GM21619 (cell line): ENCODE measurements around the gene ARMCX1.
"Not testable (repeated sequence)": the region's sequence is repeated elsewhere in the genome, so short reads cannot be mapped to it uniquely, and the experiment has no call there.

Experiments used
- ATAC-seq: cut with Tn5 transposase; IDR thresholded peaks from one replicate; pipeline ENCODE4 v1.9.1; 2021; ENCODE audit not compliant: unreplicated experiment

The ARMCX1 gene

GRCh38 chrX:101550362-101550750 is at the start of gene ARMCX1:
ARMCX1 (plus strand) TSS chrX:101550547; CDS start chrX:101552931, 2,384 bp downstream.
- ATAC-seq = no peak

- not testable (repeated sequence) for ATAC-seq
Observed at GRCh38 chrX:101502929-101503328, 47.4 kb upstream of the ARMCX1 start.

- no peak for ATAC-seq
Observed at GRCh38 chrX:101507372-101507771, 43.0 kb upstream of the ARMCX1 start.

DNA sequence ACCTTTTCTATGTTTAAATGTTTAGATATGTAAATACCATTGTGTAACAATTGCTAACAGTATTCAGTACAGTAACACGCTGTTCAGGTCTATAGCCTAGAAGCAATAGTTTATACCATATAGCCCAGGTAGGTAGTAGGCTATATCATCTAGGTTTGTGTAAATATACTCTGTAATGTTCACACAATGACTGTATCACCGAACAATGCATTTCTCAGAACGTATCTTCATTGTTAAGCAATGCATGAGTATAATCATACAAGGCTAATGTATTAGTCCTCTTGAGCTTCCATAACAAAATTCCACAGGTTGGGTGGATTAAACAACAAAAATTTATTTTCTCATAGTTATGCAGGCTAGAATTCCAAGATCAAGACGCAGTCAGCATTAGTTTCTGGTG is 42.4 kb upstream of the ARMCX1 start:
- no peak for ATAC-seq

- ATAC-seq = no peak
Observed at GRCh38 chrX:101530944-101531343, 19.4 kb upstream of the ARMCX1 start.

DNA sequence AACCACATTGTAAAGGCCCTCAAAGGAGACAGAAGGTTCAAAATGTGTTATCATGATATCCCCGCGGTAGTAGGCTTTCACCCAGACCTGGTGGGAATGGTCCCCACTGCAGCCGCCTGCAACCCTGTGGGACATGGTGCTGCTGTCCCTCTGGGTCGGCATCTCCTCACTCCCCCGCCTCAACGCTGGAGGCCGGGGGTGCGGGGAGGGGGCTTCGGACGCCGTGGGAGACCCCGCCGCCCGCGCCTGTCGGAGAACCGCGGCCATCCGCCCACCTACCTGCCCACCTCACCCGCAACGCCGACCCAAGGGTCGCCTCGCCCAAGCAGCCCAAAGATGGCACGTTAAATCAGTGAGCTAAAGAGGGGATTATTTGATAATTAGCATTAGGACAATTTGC is 11.2 kb upstream of the ARMCX1 start:
- no peak for ATAC-seq

DNA sequence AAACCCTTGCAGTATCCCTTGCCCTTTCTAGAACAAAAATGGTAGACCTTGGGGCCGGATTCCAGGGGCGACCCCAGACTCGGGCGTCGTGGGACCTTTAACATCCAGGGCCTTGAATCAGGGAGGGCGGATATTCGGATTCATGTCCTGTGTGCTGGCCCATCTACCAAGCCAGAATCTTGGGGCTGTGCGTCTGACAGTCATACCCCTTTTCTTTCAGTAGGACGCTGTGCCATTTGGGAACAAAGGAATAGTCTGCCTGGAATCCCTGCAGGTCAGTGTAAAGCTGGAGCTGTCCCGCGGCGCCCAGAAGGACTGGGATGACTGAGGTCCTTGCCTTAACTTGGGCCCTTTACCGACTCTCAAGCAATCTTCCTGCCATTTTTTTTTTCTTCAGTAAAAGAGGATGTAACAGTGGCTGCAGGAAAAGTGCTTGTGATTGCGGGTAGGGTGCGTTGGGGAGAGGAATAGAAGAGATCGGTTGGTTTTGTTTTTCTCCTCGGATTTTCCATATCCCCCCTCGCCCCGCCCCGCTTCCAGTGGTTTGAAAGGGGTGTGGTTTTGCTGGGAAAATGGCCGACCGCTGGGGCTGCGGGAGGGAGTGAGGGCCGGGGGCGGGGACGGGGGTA is 518 bp downstream of the ARMCX1 start:
- ATAC-seq = no peak

- no peak for ATAC-seq
Observed at GRCh38 chrX:101551380-101551767, 1.0 kb downstream of the ARMCX1 start.

DNA sequence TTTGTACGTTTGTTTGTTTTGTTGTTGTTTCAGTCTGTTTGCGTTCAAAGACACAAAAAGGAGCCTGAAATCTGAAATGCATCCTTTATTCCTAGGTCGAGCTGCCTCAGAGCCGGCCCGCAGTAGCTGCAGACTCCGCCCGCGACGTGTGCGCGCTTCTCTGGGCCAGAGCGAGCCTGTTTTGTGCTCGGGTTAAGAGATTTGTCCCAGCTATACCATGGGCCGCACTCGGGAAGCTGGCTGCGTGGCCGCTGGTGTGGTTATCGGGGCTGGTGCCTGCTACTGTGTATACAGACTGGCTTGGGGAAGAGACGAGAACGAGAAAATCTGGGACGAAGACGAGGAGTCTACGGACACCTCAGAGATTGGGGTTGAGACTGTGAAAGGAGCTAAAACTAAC is 2.4 kb downstream of the ARMCX1 start:
- no peak for ATAC-seq

DNA sequence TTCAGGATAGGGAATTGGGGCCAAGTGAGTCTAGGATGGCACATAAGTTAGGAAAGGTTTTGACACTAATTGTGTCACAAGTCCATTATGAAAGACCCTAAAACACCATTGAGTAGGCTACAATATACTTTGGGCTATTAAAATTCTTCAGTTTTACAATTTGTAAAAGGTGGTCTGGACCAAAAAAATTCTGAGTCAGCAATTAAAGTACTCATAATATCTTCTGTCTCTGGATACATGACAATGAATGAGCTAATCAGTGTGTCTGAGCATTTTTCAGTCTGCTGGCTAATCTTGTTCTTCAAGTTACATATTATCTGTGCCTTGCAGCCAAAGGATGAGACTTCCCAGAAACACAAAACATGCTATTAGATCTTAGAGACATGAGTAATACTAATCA is 14.3 kb downstream of the ARMCX1 start:
- ATAC-seq = no peak

DNA sequence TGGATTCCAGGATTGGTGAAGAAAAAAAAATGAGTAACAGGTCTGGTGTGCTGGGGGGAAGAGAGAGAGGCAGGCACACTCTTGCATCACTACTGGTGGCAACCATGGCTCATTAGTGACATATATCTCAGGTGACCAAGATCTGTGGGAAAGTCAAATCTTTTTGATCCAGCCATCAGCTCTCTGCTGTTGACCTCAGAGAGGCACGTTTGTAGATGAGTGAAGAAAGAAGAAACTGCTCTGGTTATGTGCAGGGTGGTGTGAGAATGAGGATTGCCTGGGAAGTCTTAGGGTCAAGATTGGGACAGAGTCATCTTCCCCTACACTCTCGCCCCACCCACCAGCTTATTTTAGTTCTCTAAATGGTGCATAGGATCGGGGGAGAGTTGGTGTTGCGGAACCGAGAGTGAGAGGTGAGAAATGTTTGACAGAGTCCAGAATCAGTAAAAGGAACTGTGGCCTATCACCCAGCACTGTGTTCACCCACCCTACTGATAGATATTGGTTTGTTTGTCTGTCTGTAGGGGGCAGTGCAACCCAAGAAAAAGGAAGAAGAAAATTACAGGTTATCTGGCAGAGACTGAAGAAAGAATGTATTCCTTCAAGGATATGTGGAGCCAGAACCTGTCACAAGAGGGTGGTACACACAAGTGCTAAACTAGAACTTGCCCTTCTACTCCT is 45.5 kb downstream of the ARMCX1 start:
- ATAC-seq = peak; percentile 98

GRCh38 chrX:101599592-101599991 is 49.2 kb downstream of the ARMCX1 start:
- not testable (repeated sequence) for ATAC-seq

GRCh38 chrX:101602077-101602476 is 51.7 kb downstream of the ARMCX1 start:
- no peak for ATAC-seq
